GM19193 (cell line): Measurements from ENCODE around the gene FAF2.

Experiments used
- POLR2A ChIP-seq: IDR thresholded peaks from 4 replicates; pipeline ENCODE4 v1.6.1; 2011; ENCODE audit not compliant: insufficient read depth, insufficient read length; ENCODE audit errors: extremely low read depth

Gene FAF2

GRCh38 chr5:176537554-176538229 lies 89.5 kb downstream of the FAF2 start:
- TF ChIP-seq POLR2A: no peak

- no peak for TF ChIP-seq POLR2A
Observed at GRCh38 chr5:176538230-176538988, 90.2 kb downstream of the FAF2 start.

GRCh38 chr5:176538989-176539384 lies 90.8 kb downstream of the FAF2 start:
- TF ChIP-seq POLR2A: no peak

GRCh38 chr5:176540476-176540899 lies 92.3 kb downstream of the FAF2 start:
- no peak for TF ChIP-seq POLR2A

GRCh38 chr5:176540956-176541337 lies 92.8 kb downstream of the FAF2 start:
- no peak for TF ChIP-seq POLR2A

- no peak for TF ChIP-seq POLR2A
Observed at GRCh38 chr5:176541338-176542134, 93.4 kb downstream of the FAF2 start.

- TF ChIP-seq POLR2A: no peak
Observed at GRCh38 chr5:176542135-176542595, 94.0 kb downstream of the FAF2 start.

- no peak for TF ChIP-seq POLR2A
Observed at GRCh38 chr5:176542596-176543427, 94.6 kb downstream of the FAF2 start.

GRCh38 chr5:176543428-176544182 lies 95.4 kb downstream of the FAF2 start:
- peak; percentile 63 for TF ChIP-seq POLR2A

GRCh38 chr5:176545388-176545736 lies 97.2 kb downstream of the FAF2 start:
- TF ChIP-seq POLR2A: no peak

- TF ChIP-seq POLR2A: no peak
Observed at GRCh38 chr5:176545737-176546509, 97.7 kb downstream of the FAF2 start.

GRCh38 chr5:176547802-176548201 lies 99.6 kb downstream of the FAF2 start:
- no peak for TF ChIP-seq POLR2A

- no peak for TF ChIP-seq POLR2A
Observed at GRCh38 chr5:176548967-176549444, 100.8 kb downstream of the FAF2 start, which contains the start of gene CDHR2. CDHR2 (plus strand) TSS chr5:176549342; CDS start chr5:176565353, 16,011 bp downstream.
